Astrocyte (in vitro differentiated cells and primary cell): ENCODE results near the gene GPR32. TPM values are rescaled to one million over a fixed set of nuclear protein-coding genes. Genes with fewer than 3 reads are reported as not detected.
A peak's percentile ranks its signal among the peaks of the same experiment; 100 is the strongest.

Experiments
- DNase-seq: peaks from one replicate; pipeline ENCODE4 v3.0.0-alpha.2; 2010; ENCODE audit warnings: low read depth
- FAIRE-seq: peaks from 2 replicates; lab custom pipeline; 2011; peaks lifted over from hg19 to GRCh38; lab: Jason Lieb, UNC
- H2AFZ ChIP-seq: 2 replicates; pipeline ENCODE4 v1.6.0; 2012; ENCODE audit warnings: low read depth, low read length, inconsistent platforms
- H3K27ac ChIP-seq: 2 replicates; pipeline ENCODE4 v1.5.1; 2011; ENCODE audit warnings: low read depth, low read length, inconsistent platforms
- H3K27me3 ChIP-seq: 2 replicates; pipeline ENCODE4 v1.6.0; 2011; ENCODE audit warnings: low read length, inconsistent platforms; ENCODE audit not compliant: insufficient read depth
- H3K36me3 ChIP-seq: 2 replicates; pipeline ENCODE4 v1.5.1; 2011; ENCODE audit warnings: low read length, inconsistent platforms; ENCODE audit not compliant: insufficient read depth
- H3K4me1 ChIP-seq: 2 replicates; pipeline ENCODE4 v1.5.1; 2011; ENCODE audit warnings: low read length, inconsistent platforms; ENCODE audit not compliant: insufficient read depth
- H3K4me2 ChIP-seq: 2 replicates; pipeline ENCODE4 v1.6.0; 2012; ENCODE audit warnings: low read length, inconsistent platforms
- H3K4me3 ChIP-seq: 2 replicates; pipeline ENCODE4 v1.5.1; 2011; ENCODE audit warnings: low read depth, mild to moderate bottlenecking, low read length, inconsistent platforms; ENCODE audit not compliant: insufficient read depth
- H3K79me2 ChIP-seq: 2 replicates; pipeline ENCODE4 v1.6.0; 2012; ENCODE audit warnings: mild to moderate bottlenecking, low read length, inconsistent platforms; ENCODE audit not compliant: insufficient read depth
- H3K9ac ChIP-seq: 2 replicates; pipeline ENCODE4 v1.6.0; 2012; ENCODE audit warnings: mild to moderate bottlenecking, low read length, inconsistent platforms
- H3K9me3 ChIP-seq: 2 replicates; pipeline ENCODE4 v1.5.1; 2012; ENCODE audit warnings: low read depth, mild to moderate bottlenecking, low read length, inconsistent platforms; ENCODE audit not compliant: insufficient read depth
- H4K20me1 ChIP-seq: 2 replicates; pipeline ENCODE4 v1.6.0; 2012; ENCODE audit warnings: low read length, inconsistent platforms; ENCODE audit not compliant: insufficient read depth
- H3K27ac Mint-ChIP-seq: one replicate; pipeline ENCODE4 v1.8.0; 2021; ENCODE audit warnings: mild to moderate bottlenecking, mixed read lengths; ENCODE audit not compliant: unreplicated experiment
- H3K27me3 Mint-ChIP-seq: one replicate; pipeline ENCODE4 v1.8.0; 2021; ENCODE audit warnings: low read depth, mixed read lengths; ENCODE audit not compliant: unreplicated experiment
- H3K36me3 Mint-ChIP-seq: one replicate; pipeline ENCODE4 v1.8.0; 2021; ENCODE audit warnings: low read depth, mixed read lengths; ENCODE audit not compliant: unreplicated experiment
- H3K4me1 Mint-ChIP-seq: one replicate; pipeline ENCODE4 v1.8.0; 2021; ENCODE audit warnings: low read depth, mixed read lengths; ENCODE audit not compliant: unreplicated experiment
- H3K4me3 Mint-ChIP-seq: one replicate; pipeline ENCODE4 v1.8.0; 2021; ENCODE audit warnings: mild to moderate bottlenecking, moderate library complexity, mixed read lengths; ENCODE audit not compliant: unreplicated experiment
- H3K9me3 Mint-ChIP-seq: one replicate; pipeline ENCODE4 v1.8.0; 2021; ENCODE audit warnings: mild to moderate bottlenecking, mixed read lengths; ENCODE audit not compliant: unreplicated experiment
- CTCF ChIP-seq: IDR thresholded peaks from 2 replicates; pipeline ENCODE4 v1.5.1; 2011; ENCODE audit warnings: low read depth, mild to moderate bottlenecking, inconsistent platforms, low read length, moderate library complexity; ENCODE audit not compliant: insufficient read depth
- EZH2 ChIP-seq: IDR thresholded peaks from 2 replicates; pipeline ENCODE4 v1.6.1; 2012; ENCODE audit warnings: mild to moderate bottlenecking, low read length, inconsistent platforms; ENCODE audit not compliant: insufficient read depth
- total RNA-seq: library from RNA; stranded (reverse); gene quantifications from 2 replicates; pipeline ENCODE4 v1.2.1, GENCODE V29; 2021

The GPR32 gene
- total RNA-seq, 1 donor from 2014 or later, result not detected

GRCh38 chr19:50722201-50723013 lies 47.9 kb upstream of the GPR32 start:
- H3K27me3 ChIP-seq, result no peaks in the 10 kb centered on the region
- TF ChIP-seq CTCF (no peak), EZH2 (no peak)
- no peak overlapping the region for H3K4me3 ChIP-seq
- peaks cover 8% of the 10 kb centered on the region for H3K4me1 ChIP-seq
- no peaks in the 10 kb centered on the region for H3K36me3 ChIP-seq
- no peak overlapping the region for H2AFZ ChIP-seq
- H3K9ac ChIP-seq, result peak overlapping the region; percentile 50
- Mint-ChIP-seq H3K4me1 (no peaks in the 10 kb centered on the region), H3K36me3 (no peaks in the 10 kb centered on the region), H3K9me3 (peaks cover 27% of the 10 kb centered on the region), H3K27ac (no peak overlapping the region), H3K4me3 (no peak overlapping the region), H3K27me3 (no peaks in the 10 kb centered on the region)
- H3K79me2 ChIP-seq, result no peaks in the 10 kb centered on the region
- H3K27ac ChIP-seq, result no peak overlapping the region
- DNase-seq (no peak), FAIRE-seq (no peak)
- H3K9me3 ChIP-seq, result no peaks in the 10 kb centered on the region
- no peaks in the 10 kb centered on the region for H4K20me1 ChIP-seq
- peak overlapping the region; percentile 87 for H3K4me2 ChIP-seq

GRCh38 chr19:50723069-50723468 lies 47.2 kb upstream of the GPR32 start, which contains the start of gene CLEC11A:
TSS of gene CLEC11A (plus strand) at chr19:50723364. CDS start at chr19:50723526, 162 bp downstream.
- H3K27me3 Mint-ChIP-seq, result no peaks in the 10 kb centered on the region
- no peak within 1 kb of the TSS for H3K27ac Mint-ChIP-seq

More at GRCh38 chr19:50723069-50723468, 47.2 kb upstream of the GPR32 start, which contains the start of gene CLEC11A:
- peak within 1 kb of the TSS; percentile 50 for H3K9ac ChIP-seq
- TF ChIP-seq EZH2 (no peak), CTCF (no peak)
- FAIRE-seq, result peak; percentile 17
- H3K36me3 ChIP-seq, result no peaks in the 10 kb centered on the region
- H3K79me2 ChIP-seq, result no peaks in the 10 kb centered on the region
- peak within 1 kb of the TSS; percentile 53 for H3K4me3 ChIP-seq
- peaks cover 8% of the 10 kb centered on the region for H3K4me1 ChIP-seq
- Mint-ChIP-seq H3K4me1 (no peaks in the 10 kb centered on the region), H3K9me3 (peaks cover 28% of the 10 kb centered on the region), H3K36me3 (no peaks in the 10 kb centered on the region), H3K4me3 (no peak within 1 kb of the TSS)
- H3K4me2 ChIP-seq, result peak within 1 kb of the TSS; percentile 87
- no peaks in the 10 kb centered on the region for H3K9me3 ChIP-seq
- H2AFZ ChIP-seq, result peak within 1 kb of the TSS; percentile 79
- H3K27ac ChIP-seq, result no peak within 1 kb of the TSS
- no peaks in the 10 kb centered on the region for H4K20me1 ChIP-seq
- H3K27me3 ChIP-seq, result no peaks in the 10 kb centered on the region
- no peak for DNase-seq
